CD14-positive monocyte (primary cell): Measurements from ENCODE around the gene MYO3B. TPM values are rescaled to one million over a fixed set of nuclear protein-coding genes. Genes with fewer than 3 reads are reported as not detected.

ENCODE experiments used
- DNase-seq, 3 donors: peaks; one replicate each; pipeline ENCODE4 v3.0.0-alpha.2; 2011 to 2022
- H2AFZ ChIP-seq: 2 replicates; pipeline ENCODE4 v1.6.0; 2012; ENCODE audit warnings: mild to moderate bottlenecking, low read depth, low read length, inconsistent platforms; ENCODE audit not compliant: insufficient read depth, poor library complexity, severe bottlenecking
- H3K27ac ChIP-seq, 2 donors: 1 replicate in 1 of 2; 2 replicates in 1 of 2; pipeline ENCODE4 v1.5.1; 2012 to 2013; ENCODE audit warnings: low read length in 2 of 2, control low read depth in 1 of 2, inconsistent platforms in 1 of 2, low read depth in 1 of 2, mild to moderate bottlenecking in 1 of 2
- H3K27me3 ChIP-seq, 2 donors: one replicate each; pipeline versions ENCODE4 v1.6.0 to v1.6.1; 2011 to 2013; ENCODE audit warnings: low read length in 2 of 2; ENCODE audit not compliant: control insufficient read depth in 2 of 2, insufficient read depth in 2 of 2
- H3K36me3 ChIP-seq, 2 donors: replicated peaks in 1 of 2; 1 replicate in 1 of 2; 2 replicates in 1 of 2; pipeline versions ENCODE4 v1.5.1 to v1.6.1; 2012 to 2013; ENCODE audit warnings: low read length in 2 of 2, control low read depth in 1 of 2, inconsistent platforms in 1 of 2, mild to moderate bottlenecking in 1 of 2; ENCODE audit not compliant: insufficient read depth in 2 of 2, control insufficient read depth in 1 of 2
- H3K4me1 ChIP-seq, 2 donors: 1 replicate in 1 of 2; 2 replicates in 1 of 2; pipeline versions ENCODE4 v1.5.1 to v1.6.1; 2012 to 2013; ENCODE audit warnings: low read length in 2 of 2, control low read depth in 1 of 2, inconsistent platforms in 1 of 2, mild to moderate bottlenecking in 1 of 2, moderate library complexity in 1 of 2; ENCODE audit not compliant: insufficient read depth in 2 of 2, control insufficient read depth in 1 of 2
- H3K4me2 ChIP-seq: replicated peaks from 2 replicates; pipeline ENCODE3; 2012; ENCODE audit warnings: low read length, moderate library complexity, mild to moderate bottlenecking; ENCODE audit not compliant: poor library complexity, severe bottlenecking; ENCODE audit errors: extremely low read depth
- H3K4me3 ChIP-seq, 3 experiments: fragments of 200-600 bp in 1 of 3; sonication (generic) in 1 of 3; replicated peaks in 1 of 3; 1 replicate in 2 of 3; 2 replicates in 1 of 3; pipeline ENCODE4 v1.5.1; 2011 to 2013; ENCODE audit warnings: low read length in 3 of 3, mild to moderate bottlenecking in 3 of 3, control low read depth in 2 of 3, low read depth in 2 of 3, inconsistent platforms in 1 of 3, moderate library complexity in 1 of 3
- H3K79me2 ChIP-seq: 2 replicates; pipeline ENCODE4 v1.6.0; 2012; ENCODE audit warnings: mild to moderate bottlenecking, control low read depth, inconsistent platforms, low read length, moderate library complexity; ENCODE audit not compliant: insufficient read depth
- H3K9ac ChIP-seq: 2 replicates; pipeline ENCODE4 v1.6.0; 2017; ENCODE audit warnings: low read length, mild to moderate bottlenecking; ENCODE audit not compliant: insufficient read depth, poor library complexity, severe bottlenecking
- H3K9me3 ChIP-seq, 2 donors: replicated peaks in 1 of 2; 1 replicate in 1 of 2; 2 replicates in 1 of 2; pipeline versions ENCODE4 v1.5.1 to v1.6.1; 2012 to 2013; ENCODE audit warnings: low read length in 2 of 2, control low read depth in 1 of 2; ENCODE audit not compliant: control insufficient read depth in 1 of 2, insufficient read depth in 1 of 2
- H4K20me1 ChIP-seq: 2 replicates; pipeline ENCODE4 v1.6.0; 2012; ENCODE audit warnings: mild to moderate bottlenecking, low read length, control low read depth, moderate library complexity; ENCODE audit not compliant: insufficient read depth
- H3K27ac Mint-ChIP-seq, 7 donors: one replicate each; pipeline ENCODE4 v1.8.0; 2020; ENCODE audit warnings: mild to moderate bottlenecking in 7 of 7, mixed read lengths in 7 of 7, moderate library complexity in 6 of 7, inconsistent platforms in 2 of 7
- H3K27me3 Mint-ChIP-seq, 3 donors: one replicate each; pipeline ENCODE4 v1.8.0; 2021 to 2022; ENCODE audit warnings: low read depth in 3 of 3, mild to moderate bottlenecking in 3 of 3, mixed read lengths in 3 of 3, moderate library complexity in 3 of 3, inconsistent platforms in 1 of 3
- H3K36me3 Mint-ChIP-seq, 2 donors: one replicate each; pipeline ENCODE4 v1.8.0; 2020; ENCODE audit warnings: mixed read lengths in 2 of 2, inconsistent platforms in 1 of 2, mild to moderate bottlenecking in 1 of 2
- H3K4me1 Mint-ChIP-seq: one replicate; pipeline ENCODE4 v1.8.0; 2020; ENCODE audit warnings: mild to moderate bottlenecking, mixed read lengths
- H3K4me3 Mint-ChIP-seq, 2 donors: one replicate each; pipeline ENCODE4 v1.8.0; 2020; ENCODE audit warnings: mild to moderate bottlenecking in 2 of 2, mixed read lengths in 2 of 2, moderate library complexity in 1 of 2
- H3K9me3 Mint-ChIP-seq, 7 donors: one replicate each; pipeline ENCODE4 v1.8.0; 2020 to 2022; ENCODE audit warnings: mixed read lengths in 7 of 7, mild to moderate bottlenecking in 6 of 7, moderate library complexity in 6 of 7, inconsistent platforms in 2 of 7
- CTCF ChIP-seq: fragments of 200-600 bp; IDR thresholded peaks from one replicate; pipeline ENCODE4 v1.8.0; 2022; ENCODE audit warnings: antibody characterized with exemption, mild to moderate bottlenecking
- WGBS: methylation state at CpG from one replicate; pipeline ENCODE4 v1.1.5; 2013; ENCODE audit warnings: missing lambda C conversion rate; ENCODE audit not compliant: insufficient coverage; 5-methylcytosine and 5-hydroxymethylcytosine counted together
- intact Hi-C, 2 donors: fragments of 100-400 bp; cut with micrococcal nuclease; formaldehyde crosslinking; loops; one replicate each; pipeline versions ENCODE4 v1.15.0 to v1.15.1; 2023
- polyA plus RNA-seq, 3 donors: library from polyadenylated mRNA; depleted of rRNA in 1 of 3; unstranded in 2 of 3; stranded (reverse) in 1 of 3; fragments of 300-500 nt in 2 of 3; fragments of >200 nt in 1 of 3; fragmentation: Illumina TruSeq in 2 of 3; gene quantifications; 1 replicate in 2 of 3; 2 replicates in 1 of 3; pipeline ENCODE4 v1.2.3, GENCODE V29; 2012 to 2021

The MYO3B gene
- polyA plus RNA-seq, 3 donors, result not detected

DNA sequence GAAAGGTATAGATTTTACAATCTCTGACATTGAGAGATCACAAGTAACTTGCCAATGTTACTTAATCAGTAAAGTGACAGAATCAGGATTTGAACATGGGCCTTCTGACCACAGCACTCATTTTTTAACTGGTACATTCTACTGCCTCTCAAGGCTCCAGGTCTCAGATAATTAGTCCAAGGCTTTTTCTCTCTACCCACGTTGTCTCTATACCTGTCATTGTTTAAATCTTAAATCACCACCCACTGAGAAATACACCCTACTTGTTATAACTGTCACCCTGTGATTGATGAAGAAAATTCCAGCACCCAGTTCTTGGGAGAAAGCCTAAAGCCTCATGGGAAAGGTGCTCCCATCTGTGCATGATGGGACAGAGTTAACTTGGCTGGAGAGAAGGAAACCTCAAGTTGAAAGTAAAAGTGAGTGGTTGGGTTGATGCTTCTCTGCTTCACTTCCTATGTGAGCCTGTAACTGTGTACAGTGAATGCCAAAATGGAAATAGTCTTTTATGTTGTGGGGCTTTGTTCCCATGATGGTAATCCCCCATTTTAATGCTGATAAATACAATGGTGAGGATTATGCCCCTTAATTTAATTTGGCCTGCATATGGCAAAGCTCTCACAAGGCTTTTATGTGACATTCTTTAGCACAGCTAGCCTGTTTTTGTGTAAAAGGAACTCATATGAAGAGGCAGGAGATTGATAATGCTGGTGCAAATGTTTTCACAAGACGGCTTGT is 347.1 kb downstream of the MYO3B start:
- H3K36me3 Mint-ChIP-seq, result no peaks in the 10 kb centered on the region

GRCh38 chr2:170525566-170525900 is 347.6 kb downstream of the MYO3B start:
- no peaks in the 10 kb centered on the region for H3K9me3 ChIP-seq
- no peak overlapping the region for H3K9ac ChIP-seq
- DNase-seq, result no peak
- Mint-ChIP-seq H3K4me1 (no peaks in the 10 kb centered on the region), H3K27me3 (peaks cover 8 to 14% (median 8%) of the 10 kb centered on the region in 3 donors), H3K9me3 (no peaks in the 10 kb centered on the region), H3K36me3 (no peaks in the 10 kb centered on the region), H3K4me3 (no peak overlapping the region), H3K27ac (no peak overlapping the region)
- WGBS, result 89% methylated on average over 4 of the region's 5 CpGs
- no peak overlapping the region for H3K4me3 ChIP-seq
- no peaks in the 10 kb centered on the region for H3K4me1 ChIP-seq
- H3K79me2 ChIP-seq, result no peaks in the 10 kb centered on the region
- no peak for TF ChIP-seq CTCF
- H3K27ac ChIP-seq, result no peak overlapping the region
- intact Hi-C loops, result no loop called here
- no peaks in the 10 kb centered on the region for H3K36me3 ChIP-seq
- no peaks in the 10 kb centered on the region for H4K20me1 ChIP-seq
- H3K4me2 ChIP-seq, result no peak overlapping the region
- H2AFZ ChIP-seq, result no peak overlapping the region
- H3K27me3 ChIP-seq, result peaks cover 0 to 4% of the 10 kb centered on the region in 2 donors

More for the DNA sequence above, 347.1 kb downstream of the MYO3B start:
- Histone ChIP-seq H3K36me3 (no peaks in the 10 kb centered on the region), H3K4me3 (no peak overlapping the region), H3K4me2 (no peak overlapping the region), H3K4me1 (no peaks in the 10 kb centered on the region), H3K9me3 (no peaks in the 10 kb centered on the region), H3K9ac (no peak overlapping the region), H3K79me2 (no peaks in the 10 kb centered on the region), H3K27me3 (peaks cover 0 to 2% of the 10 kb centered on the region in 2 donors), H3K27ac (no peak overlapping the region), H4K20me1 (no peaks in the 10 kb centered on the region), H2AFZ (no peak overlapping the region)
- no peaks in the 10 kb centered on the region for H3K4me1 Mint-ChIP-seq
- TF ChIP-seq CTCF, result no peak
- DNase-seq, result no peak
- 67% methylated on average over 1 of the region's 2 CpGs for WGBS
- no peak overlapping the region for H3K27ac Mint-ChIP-seq
- no peak overlapping the region for H3K4me3 Mint-ChIP-seq
- H3K27me3 Mint-ChIP-seq, result peaks cover 3 to 9% (median 5%) of the 10 kb centered on the region in 3 donors
- no peaks in the 10 kb centered on the region for H3K9me3 Mint-ChIP-seq
- intact Hi-C loops, result no loop called here
